Activated T-cell treated with anti-CD3 and anti-CD28 coated beads for 1 hour (primary cell): ENCODE measurements around the gene COQ2.

Experiments used
- DNase-seq: peaks from one replicate; pipeline ENCODE4 v3.0.0-alpha.2; 2020; ENCODE audit warnings: low read depth

Gene COQ2

GRCh38 chr4:83216959-83217683, 67.5 kb downstream of the COQ2 start:
- DNase-seq, result no peak

GRCh38 chr4:83214079-83214478, 70.5 kb downstream of the COQ2 start:
- DNase-seq, result no peak
